ENCODE results near the gene LRRC49. TPM values are rescaled to one million over a fixed set of nuclear protein-coding genes. Genes with fewer than 3 reads are reported as not detected.

LRRC49 gene
- total and polyA plus RNA-seq, 2 of the 13 experiments (the other 11 are each of a cell fraction or from before 2014, with no cell fraction given) = 0.57 to 1.00 TPM

GRCh38 chr15:71056111-71056510, 163.5 kb downstream of the LRRC49 start:
- BruUV-seq (replicated peaks) = no TSS peak
- Histone ChIP-seq H3K9ac (ENCODE audit: insufficient read depth, low read depth, low read length) (no peak overlapping the region), H3K4me2 (ENCODE audit: low read depth, low read length) (no peak overlapping the region), H3K27ac (ENCODE audit: extremely low read length, insufficient read depth, low read length) (no peak overlapping the region), H3K79me2 (ENCODE audit: insufficient read depth, low read length) (no peaks in the 10 kb centered on the region), H3K4me3 (replicated peaks in 1 of 3; ENCODE audit: insufficient read depth in 1 of 3, low read depth in 2 of 3, low read length in 3 of 3) (no peak overlapping the region), H4K20me1 (ENCODE audit: insufficient read depth, low read length) (no peaks in the 10 kb centered on the region), H3K36me3 (replicated peaks in 1 of 2; ENCODE audit: control insufficient read depth in 1 of 2, insufficient read depth in 2 of 2, low read length in 2 of 2) (no peaks in the 10 kb centered on the region), H3K27me3 (ENCODE audit: control insufficient read depth in 1 of 2, insufficient read depth in 2 of 2, low read length in 2 of 2) (no peaks in the 10 kb centered on the region), H3K4me1 (ENCODE audit: insufficient read depth, low read length) (no peaks in the 10 kb centered on the region), H2AFZ (ENCODE audit: low read length) (no peak overlapping the region), H3K9me3 (ENCODE audit: low read length) (no peaks in the 10 kb centered on the region)
- intact Hi-C loops (cut with micrococcal nuclease; ENCODE audit: unreplicated experiment) (no loop called here), in situ Hi-C loops (cut with HindIII; ENCODE audit: extremely low pct_ligation_motif_present, low pct_unique_long_range_greater_than_20kb) (no loop called here)
- ChIA-PET CTCF (ENCODE audit: low intra/inter-chr PET ratio, low total read pairs) (no interaction called here), POLR2A (no interaction called here)
- TF ChIP-seq GPN1 (CRISPR knock-in tag; IDR thresholded peaks at IDR 0.05; ENCODE audit: borderline replicate concordance) = no peak
- no peak for TF ChIP-seq ZNF687 (CRISPR knock-in tag; IDR thresholded peaks at IDR 0.05)
- no peak for TF ChIP-seq EHMT2 (IDR thresholded peaks at IDR 0.05; ENCODE audit: borderline replicate concordance, low read depth, low read length)
- no peak for TF ChIP-seq ZIK1 (CRISPR knock-in tag; IDR thresholded peaks at IDR 0.05; ENCODE audit: borderline replicate concordance, low read depth)
- no peak for TF ChIP-seq TFDP1 (CRISPR knock-in tag; IDR thresholded peaks at IDR 0.05; ENCODE audit: borderline replicate concordance)
- no peak for TF ChIP-seq ZNF883 (CRISPR knock-in tag; IDR thresholded peaks at IDR 0.05; ENCODE audit: not compliant biosample characterization)
- no peak for TF ChIP-seq RELA (CRISPR knock-in tag; IDR thresholded peaks at IDR 0.05)
- no peak for TF ChIP-seq E2F1 (CRISPR knock-in tag; IDR thresholded peaks at IDR 0.05)
- no peak for TF ChIP-seq ZNF275 (CRISPR knock-in tag; IDR thresholded peaks at IDR 0.05; ENCODE audit: borderline replicate concordance)
- no peak for TF ChIP-seq SP5 (CRISPR knock-in tag; IDR thresholded peaks at IDR 0.05; ENCODE audit: borderline replicate concordance, low read depth)
- no peak for TF ChIP-seq NCOA5 (CRISPR knock-in tag; IDR thresholded peaks at IDR 0.05)
- TF ChIP-seq FIP1L1 (IDR thresholded peaks at IDR 0.05; ENCODE audit: borderline replicate concordance, insufficient read depth, low read depth, low read length) = no peak
- no peak for TF ChIP-seq ZSCAN9 (CRISPR knock-in tag; IDR thresholded peaks at IDR 0.05; ENCODE audit: borderline replicate concordance)
- ATAC-seq = no peak
- no peak for FAIRE-seq
- DNase-seq (ENCODE audit: low spot score) = no peak

Measured in HepG2 (cell line).